Measurements from ENCODE around the gene EYS.
"Not testable (repeated sequence)": the region's sequence is repeated elsewhere in the genome, so short reads cannot be mapped to it uniquely, and the experiment has no call there.

EYS gene

DNA sequence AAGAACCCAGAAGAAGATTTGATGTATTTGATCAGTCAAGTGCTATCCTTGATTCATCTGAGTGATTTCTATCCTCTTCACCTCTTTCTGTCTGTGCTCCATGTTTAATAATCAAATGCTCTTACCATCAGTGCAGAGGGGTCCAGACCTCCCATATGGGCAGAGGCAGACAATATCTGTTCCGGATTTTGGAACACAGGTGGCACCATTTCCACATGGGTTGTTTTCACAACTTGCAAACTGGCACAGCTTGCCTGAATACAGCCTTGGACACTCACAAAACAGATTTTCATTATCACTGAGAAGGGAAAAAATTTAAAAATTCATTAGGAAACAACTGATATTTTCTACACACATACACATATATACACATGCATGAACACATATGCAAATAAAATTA is 1843.0 kb downstream of the EYS start:
- no peak for DNase-seq

DNA sequence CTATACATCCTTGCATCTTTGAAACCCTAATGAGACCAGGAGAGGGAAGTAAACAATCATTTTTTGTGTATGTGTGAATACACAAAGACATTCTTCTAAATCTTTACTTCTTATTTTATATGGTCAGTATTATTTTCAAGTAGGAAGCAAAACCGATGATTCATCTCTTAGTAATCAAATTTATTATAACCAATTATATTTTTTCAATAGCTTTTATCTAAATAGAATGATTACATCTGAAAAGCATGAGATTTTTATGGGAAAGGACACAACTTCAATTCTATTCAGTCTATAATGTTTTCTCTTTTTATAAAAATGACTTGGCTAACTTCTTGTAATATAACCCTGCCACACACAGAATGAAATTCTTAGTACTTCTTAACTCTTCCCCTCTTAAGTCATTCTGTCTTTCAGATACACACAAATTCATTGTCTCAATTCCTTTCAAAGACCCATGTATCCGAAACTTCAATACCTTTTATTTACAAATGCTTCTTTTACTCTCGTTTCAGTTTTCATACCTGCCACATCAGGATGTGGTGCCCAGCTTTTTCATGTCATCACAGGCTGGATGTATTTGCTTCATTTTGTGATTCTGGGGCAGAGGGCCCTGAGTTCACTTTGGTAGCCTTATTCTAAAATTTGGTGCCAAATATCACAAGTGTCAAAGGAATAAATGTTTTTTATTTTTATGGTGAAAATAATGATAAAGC is 1844.4 kb downstream of the EYS start:
- no peak for DNase-seq

DNA sequence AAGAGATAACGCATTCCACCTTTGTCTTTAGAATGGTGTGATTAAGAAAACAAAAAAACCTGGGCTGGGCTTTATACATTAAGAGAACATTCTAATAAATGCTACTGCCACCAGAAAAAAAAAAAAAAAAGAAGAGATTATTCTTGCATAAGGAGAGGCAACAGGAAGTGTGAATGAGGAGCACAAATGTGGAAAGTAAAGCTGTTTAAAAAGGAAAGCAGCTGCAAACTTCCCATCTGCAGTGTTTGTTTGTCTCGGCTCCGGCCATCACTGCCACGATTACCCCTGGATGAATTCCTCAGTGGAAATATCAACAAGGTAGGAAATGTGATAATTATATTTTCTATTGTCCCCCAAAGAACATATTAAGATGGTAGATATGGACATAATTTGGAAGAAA is 1847.5 kb downstream of the EYS start:
- DNase-seq: no peak

DNA sequence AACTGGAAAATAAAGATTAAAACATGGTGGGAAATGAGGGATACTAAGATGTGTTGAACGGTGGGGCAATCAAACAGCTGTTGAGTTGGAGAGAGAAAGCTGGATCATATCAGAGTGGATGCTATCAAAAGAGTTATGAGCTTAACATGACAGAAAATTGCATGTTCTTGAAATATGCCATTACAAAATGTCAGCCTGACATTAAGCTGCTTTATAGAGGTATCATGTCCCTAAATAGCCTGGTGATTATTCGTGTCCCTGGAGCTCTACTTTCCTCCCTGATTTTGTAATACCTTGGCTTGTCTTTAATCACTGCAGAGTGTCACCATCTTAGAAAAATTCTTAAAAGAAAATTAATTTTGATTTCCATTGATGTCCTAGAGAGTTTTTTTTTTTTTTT is 1848.3 kb downstream of the EYS start:
- DNase-seq: no peak

DNA sequence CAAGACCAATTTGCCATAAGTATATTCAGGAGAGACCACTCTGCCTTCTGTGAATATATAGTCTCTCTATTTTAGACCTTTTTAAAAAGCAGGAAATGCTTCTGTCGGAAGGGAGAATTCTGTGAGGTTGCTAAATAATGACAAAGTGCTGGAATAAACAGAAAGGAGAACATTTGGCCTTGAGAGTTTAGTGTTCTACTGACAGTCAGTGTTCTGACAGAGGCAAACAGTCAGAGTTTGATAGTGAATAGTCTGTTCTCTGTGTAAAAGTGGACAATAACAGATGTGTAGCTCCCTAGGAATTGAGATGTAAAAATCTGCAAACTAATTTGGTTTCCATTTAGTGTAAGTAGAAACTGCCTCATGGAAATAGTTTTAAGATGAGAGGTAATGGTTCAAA is 1850.8 kb downstream of the EYS start:
- no peak for DNase-seq

DNA sequence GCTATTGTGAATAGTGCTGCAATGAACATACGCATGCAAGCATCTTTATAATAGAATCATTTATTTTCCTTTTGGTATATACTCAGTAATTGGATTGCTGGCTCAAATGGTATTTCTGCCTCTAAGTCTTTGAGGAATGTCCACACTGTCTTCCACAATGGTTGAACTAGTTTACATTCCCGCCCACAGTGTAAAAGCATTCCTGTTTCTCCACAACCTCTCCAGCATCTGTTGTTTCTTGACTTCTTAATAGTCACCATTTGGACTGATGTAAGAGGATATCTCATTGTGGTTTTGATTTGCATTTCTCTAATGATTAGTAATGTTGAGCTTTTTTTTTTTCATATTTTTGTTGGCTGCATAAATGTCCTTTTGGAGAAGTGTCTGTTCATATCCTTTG is 1862.7 kb downstream of the EYS start:
- no peak for DNase-seq

DNA sequence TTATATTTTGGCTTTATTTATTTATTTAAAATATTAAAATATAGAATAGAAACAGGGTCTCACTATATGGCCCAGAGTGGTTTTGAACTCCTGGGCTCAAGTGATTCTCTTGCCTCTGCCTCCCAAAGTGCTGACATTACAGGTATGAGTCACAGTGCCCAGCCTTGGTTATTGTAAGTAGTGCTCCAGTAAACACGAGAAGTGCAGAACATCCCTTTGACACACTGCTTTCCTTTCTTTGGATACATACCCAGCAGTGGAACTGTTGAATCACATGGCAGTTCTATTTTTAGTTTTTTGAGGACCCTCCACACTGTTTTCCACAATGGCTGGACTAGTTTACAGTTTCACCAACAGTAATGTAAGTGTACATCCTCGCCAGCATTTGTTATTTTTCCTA is 1867.5 kb downstream of the EYS start:
- DNase-seq: no peak

DNA sequence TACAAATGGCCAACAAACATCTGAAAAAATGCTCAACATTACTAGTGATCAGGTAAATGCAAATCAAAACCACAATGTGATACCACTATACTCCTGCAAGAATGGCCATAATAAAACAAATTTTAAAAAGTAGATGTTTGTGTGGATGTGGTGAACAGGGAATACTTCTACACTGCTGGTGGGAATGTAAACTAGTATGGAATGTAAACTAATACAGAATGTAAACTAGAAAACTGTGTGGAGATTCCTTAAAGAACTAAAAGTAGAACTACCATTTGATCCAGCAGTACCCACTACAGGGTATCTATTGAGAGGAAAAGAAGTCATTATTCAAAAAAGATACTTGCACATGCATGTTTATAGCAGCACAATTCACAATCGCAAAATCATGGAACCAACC is 1878.3 kb downstream of the EYS start:
- DNase-seq: not testable (repeated sequence)

DNA sequence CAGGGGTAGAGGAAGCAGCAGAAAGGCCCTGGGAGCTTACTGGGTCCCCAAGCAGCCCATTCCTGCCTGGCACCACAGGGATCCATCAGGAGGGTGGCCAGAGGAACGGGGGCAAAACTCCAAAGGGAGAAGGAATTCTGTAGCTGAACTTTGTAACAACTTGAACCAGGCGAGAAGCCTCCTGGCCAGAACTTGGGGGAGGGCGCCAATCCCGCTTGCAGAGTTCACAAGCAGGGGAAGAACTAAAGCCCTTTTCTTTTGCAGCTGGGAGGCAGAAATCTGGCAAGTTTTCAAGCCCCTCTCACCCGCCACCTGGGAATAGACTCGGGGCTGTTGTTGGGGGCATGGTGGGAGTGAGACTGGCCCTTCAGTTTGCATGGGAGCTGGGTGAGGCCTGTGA is 1882.3 kb downstream of the EYS start:
- no peak for DNase-seq

DNA sequence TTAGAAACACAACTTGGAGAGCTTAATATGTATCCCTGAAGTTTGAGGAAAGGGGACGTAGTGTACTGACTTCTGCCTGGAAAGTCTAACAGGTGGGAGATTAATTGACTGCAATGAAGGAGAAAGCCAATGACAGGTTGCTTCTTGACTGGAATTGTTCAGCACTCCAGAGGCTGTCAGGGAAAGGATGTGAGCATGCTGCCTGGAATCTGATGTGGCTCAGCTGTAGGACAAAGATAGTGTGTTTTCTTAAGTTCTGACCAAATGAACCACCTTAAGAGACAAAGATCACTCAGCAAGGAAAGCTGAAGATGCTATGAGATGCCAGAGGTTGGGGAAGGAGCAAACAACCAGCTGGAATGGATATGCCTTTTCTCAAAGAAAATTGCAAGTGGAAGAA is 1885.6 kb downstream of the EYS start:
- DNase-seq: no peak

DNA sequence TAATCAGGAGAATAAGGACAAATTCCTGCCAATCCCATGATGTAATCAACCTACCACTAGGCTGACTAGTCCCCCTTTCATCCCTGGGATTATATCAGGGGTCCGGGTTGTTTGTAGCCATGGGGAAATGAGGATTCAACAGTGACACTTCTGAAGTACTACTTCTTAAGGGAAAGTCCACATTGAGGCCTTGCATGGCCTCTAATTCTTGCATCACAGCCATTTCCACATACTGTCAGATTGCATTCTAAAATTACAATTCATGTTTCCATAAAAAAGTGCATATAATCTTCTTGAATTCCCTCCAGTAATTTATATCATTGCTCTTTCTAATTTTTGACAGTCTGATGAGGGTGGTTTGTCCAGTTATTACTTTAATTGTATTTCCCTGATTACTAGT is 1887.2 kb downstream of the EYS start:
- DNase-seq: no peak

DNA sequence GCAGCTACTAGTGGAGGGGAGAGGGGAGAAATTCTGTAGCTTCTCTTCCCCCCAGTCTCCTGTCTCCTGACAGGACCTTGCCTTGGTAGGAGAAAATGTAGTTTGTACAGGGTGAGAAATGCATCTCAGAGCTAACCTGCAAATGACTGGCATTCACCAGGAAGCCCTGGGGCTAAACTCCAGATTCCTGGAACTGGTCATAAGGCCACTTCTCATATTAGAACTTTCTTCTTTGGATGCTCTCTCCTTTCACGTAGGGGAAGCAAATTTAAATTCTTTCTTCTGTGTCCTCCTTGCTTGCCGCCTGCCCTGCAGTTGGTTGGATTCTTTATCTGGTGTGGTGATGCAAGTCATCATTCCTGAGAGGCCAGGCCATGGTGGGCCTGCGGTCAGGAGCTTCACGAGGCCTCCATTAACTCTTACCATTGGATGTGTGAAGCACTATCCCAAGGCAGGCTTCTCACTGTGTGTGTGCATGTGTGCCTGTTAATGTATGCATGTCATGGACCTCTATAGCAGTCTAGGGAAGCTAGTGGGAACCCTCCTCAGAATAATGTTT is 1889.5 kb downstream of the EYS start:
- DNase-seq: no peak

DNA sequence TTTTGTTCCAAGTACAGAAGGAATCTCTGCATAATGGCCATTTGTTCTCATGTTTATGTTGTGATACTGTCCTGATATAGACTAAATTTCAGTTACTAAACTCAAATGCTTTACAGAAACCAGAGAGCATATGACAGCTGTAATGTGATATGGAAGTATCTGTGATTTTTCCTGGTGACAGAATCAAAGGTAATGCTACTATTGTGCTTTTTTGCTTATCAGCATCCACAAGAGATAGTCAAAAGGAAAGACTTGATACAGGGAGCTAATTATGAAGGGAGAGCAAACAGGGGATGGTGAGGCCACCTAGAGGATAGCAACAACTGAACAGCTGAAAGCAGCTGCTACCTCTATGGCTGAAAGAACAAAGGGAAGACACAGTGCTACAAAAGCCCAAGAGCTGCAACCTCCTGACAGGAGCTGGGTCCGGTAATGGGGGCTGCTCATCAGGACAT is 1890.0 kb downstream of the EYS start:
- DNase-seq: no peak

DNA sequence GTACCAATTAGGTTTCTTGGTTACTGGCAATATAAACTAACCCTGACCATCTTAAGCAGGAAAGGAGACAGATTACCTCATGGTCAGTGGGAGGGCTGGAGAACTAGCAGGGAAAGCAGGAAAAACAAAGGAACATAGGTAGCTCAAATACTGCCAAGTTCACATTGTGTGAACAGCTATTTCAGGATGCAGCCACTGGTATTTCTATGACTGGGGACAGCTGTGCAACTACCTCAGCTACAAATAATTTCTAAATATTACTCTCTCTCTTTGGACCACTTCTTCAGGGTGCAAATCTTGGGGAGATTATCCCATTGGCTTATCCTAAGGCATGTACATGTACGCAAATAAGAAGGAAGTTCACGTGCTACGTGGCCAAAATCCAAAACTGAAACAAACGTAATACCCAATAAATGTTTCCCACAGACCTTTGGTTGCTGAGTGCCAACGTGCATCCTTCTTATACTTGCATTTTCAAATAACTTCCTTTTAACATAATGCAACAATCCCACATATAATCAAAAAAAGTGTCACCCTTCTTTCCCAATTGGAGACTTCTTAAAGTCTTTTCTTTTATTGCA is 1890.5 kb downstream of the EYS start:
- no peak for DNase-seq

DNA sequence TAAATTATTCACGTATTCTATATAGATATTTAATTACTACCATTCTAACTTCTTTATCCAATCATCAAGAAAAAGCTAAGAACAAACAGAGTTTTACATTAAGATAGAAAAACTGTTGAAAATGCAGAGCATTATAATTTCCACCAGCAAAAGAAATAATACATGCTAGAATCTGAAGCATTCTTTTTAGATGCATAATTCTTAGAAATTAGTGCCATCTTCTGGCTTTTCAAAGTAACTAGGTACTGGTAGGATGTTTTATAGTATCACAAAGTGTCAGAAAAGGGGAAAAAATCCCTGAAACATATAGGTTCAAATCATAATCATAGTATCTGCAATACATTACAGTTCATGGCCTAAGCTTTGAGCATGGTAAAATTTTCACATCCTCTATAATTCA is 1892.6 kb downstream of the EYS start:
- no peak for DNase-seq

DNA sequence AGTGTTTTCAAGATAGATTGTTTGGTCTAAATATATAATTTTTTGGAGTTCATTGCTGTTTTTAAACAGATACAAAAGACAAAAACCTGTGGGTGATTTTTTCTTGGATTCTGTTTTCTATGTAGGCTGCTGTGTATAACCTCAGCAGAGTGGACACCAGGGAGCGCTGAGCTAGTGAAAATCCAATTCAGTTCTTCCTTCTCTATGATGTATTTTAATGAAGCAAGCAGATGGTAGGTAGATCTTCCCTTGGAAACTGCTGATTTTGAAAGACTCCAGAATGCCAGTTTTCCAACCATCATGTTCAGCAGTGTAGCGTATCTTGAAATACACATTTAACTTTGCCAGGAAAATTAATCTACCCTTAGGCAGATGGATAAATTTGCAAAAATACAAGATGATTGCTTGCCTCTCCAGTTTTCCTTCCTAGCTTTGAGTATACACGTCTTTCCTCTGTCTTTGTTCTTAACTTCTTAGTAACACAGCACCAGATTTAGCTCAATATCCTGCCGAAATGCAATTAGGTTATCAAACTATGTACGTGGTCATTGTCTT is 1893.4 kb downstream of the EYS start:
- no peak for DNase-seq

DNA sequence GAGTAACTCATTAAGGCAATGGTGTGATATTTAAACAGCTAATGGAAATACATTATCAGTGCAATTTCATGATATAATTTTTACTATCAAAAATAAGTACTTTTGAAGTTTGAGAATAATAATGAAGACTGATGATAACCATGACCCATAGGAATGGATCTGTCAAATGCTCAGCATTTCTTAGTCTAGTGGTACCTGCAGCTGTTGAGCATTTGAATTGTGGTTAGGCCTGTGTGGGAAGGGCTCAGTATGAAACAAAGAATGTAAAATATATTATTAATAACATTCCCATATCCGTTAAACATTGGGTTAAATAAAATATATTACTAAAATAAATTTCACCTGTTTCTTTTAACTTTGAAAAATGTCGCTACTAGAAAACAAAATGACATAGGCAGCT is 1898.5 kb downstream of the EYS start:
- no peak for DNase-seq

DNA sequence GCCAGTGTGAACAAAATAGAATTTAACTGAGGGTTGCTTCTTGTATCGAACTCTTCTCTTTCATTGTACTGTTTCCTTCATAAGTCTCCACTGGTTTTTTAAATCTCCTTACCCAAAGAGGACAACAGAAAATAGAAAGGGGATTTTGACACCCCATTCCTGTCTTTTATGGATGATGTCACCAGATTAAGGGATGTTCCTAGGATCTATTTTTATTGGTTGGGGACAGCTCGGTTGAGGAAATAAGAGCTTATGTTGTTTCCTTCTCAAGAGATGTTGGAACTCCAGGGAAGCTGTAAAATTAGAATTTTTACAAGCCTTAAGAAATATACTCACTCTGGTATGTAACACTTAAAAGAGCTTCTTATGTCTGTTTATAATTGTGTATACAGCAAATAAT is 1900.0 kb downstream of the EYS start:
- no peak for DNase-seq

DNA sequence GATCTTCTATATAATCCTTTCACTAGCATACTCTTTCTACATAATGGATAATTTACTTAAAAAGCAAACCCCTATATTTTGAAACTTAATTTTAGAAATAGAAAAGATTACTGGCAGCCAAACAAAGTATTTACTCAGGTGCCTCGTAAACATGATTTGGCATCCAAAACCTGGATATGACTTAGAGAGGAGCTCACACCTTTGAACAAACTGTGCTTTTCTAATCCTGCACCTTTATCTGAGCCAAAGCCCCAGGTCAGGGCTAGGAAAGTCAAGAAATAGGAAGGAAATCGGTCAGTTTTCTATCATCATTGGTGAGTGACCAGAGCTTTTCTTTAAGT is 1900.5 kb downstream of the EYS start:
- no peak for DNase-seq

DNA sequence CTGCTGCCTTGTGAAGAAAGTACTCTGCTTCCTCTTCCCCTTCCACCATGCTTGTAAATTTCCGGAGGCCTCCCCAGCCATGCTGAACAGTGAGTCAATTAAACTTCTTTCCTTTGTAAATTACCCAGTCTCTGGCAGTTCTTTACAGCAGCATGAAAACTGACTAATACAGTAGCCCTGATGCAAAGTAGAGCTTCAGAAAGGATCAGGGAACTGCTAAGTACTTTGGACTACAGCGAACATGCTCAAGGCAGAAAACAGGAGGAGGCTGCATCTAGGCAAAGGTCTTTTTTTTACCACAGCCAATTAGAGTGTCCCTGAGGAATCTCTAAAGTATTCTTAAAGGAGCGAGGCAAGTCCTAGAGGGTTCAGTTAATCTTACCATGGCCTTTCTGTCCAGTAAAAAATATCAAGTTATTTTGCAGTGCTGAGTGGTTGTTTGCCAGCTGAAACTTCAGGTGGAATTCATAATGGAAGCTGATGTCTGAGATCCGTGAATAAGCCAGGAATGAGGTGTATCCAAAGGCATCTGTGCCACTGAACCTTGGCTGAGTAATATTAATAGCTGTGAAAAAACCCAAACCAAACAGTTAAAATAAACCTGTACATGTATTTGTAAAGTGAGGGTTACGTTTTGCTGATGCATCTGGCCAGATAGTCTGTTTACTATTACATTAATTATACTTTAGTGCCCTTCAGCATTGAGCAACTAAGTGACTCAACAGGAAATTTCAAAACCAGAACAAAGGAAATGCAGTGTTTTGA is 1901.0 kb downstream of the EYS start:
- DNase-seq: no peak

DNA sequence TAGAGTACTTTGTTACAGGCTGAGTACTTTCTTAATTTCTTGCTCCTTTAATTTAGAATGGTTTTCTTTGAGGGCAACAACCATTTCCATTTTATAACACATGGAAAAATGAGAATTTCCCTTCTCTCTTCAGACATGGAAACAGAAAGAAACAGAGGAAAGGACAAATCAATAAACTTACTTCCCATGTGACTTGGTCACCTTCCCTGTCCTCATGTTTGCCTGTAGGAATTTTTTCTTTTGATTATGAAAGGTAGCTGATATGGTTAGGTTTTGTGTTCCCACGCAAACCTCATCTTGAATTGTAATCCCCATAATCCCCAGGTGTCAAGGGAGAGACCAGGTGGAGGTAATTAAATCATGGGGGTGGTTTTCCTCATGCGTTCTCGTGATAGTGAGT is 1901.7 kb downstream of the EYS start:
- DNase-seq: no peak

DNA sequence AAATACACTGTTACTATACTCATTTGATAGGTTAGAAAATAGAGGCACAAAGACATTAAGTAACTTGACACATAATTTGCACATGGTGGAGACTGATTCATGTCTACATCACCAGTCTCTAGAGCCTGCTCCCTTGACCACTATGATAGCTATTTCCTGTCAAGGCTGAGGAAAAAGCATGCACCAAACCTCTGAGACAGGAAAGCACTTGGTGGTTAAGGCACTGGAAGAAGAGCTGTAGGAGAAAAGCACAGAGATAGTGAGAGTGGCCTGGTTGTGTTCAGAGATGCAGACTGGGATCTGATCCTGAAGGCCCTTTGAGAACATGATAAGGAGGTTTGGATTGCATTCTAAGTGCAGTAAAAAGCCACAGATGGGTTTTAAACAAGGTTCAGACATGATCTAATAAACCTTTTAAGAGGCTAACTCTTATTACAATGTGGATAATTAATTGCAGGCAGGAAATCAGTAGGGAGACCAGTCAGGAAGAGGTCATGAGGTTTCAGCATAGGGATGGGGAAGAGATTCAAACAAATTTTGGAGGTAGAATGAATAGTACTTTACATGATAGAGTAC is 1902.6 kb downstream of the EYS start:
- no peak for DNase-seq

DNA sequence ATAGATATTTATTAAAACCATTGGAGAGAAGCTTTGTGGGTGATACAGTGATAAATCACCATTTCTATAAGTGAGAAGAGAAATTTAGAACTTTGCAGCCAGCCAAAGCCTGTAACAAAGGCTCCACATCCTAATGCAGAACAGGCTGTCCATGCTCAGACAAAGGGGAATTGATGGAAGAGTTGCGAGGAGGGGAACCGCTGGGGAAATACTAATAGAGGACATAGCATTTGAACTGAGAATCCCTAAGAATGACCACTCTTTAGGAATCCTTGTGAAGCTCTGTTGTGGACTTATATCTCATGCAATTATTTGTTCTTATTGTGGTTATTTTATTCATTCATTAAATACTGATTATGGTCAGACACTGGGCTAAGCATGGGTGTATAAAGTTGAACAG is 1903.7 kb downstream of the EYS start:
- DNase-seq: no peak

Measured in right forelimb (tissue), 1 donor.